ENCODE measurements around the gene AGPAT2. TPM values are rescaled to one million over a fixed set of nuclear protein-coding genes. Genes with fewer than 3 reads are reported as not detected.
A peak's percentile ranks its signal among the peaks of the same experiment; 100 is the strongest.

Gene AGPAT2
- total RNA-seq, 1 donor from 2014 or later = 47.8 TPM

DNA sequence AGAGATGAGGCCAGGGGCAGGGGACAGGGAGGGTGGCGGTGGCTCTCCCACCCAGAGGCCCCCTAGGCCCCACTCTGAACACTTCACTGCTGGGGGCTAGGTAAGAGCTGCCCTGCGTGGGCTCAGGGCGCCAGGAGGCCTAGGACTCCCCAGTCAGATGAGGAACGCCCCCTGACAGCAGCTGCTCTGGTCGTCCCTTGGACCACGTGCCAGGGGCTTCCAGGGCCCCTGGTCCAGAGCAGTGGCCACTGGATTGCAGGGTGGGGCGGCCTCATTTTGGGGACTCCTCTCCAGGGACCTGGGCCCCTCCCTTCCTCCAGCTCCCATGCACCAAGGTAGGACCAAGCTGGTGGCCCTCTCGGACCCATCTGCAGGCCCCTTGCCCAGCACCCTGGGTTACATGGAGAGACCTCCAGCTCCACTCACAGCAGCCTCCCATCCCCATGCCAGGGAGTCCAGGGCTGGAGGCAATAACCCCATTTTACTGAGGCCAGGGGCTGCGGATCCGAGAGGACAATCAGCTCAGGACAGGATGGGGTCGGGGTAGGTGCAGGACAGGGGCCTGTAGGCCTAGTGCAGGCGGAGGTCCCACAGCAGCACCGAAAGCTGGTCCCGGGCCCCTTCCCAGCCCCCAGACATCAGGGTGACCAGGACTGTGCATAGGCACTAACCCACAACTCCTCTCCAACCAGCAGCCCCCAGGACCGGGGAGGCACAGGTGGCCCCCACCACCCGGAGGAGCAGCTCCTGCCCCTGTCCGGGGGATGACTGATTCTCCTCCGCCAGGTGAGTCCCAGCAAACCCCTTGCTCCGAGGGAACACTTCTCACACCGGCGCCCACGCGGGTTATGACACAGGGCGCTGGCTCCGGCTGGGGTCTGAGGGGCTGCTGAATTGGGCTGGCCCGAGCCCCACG is 23.0 kb downstream of the AGPAT2 start:
- H3K36me3 Mint-ChIP-seq = no peaks in the 10 kb centered on the region
- H3K4me1 Mint-ChIP-seq (ENCODE audit: unreplicated experiment) = no peaks in the 10 kb centered on the region
- no peaks in the 10 kb centered on the region for H3K9me3 Mint-ChIP-seq
- peak overlapping the region; percentile 81 for H3K4me3 Mint-ChIP-seq
- no peak overlapping the region for H3K27ac Mint-ChIP-seq
- H3K27me3 Mint-ChIP-seq = no peaks in the 10 kb centered on the region
- TF ChIP-seq, protein P1, sequence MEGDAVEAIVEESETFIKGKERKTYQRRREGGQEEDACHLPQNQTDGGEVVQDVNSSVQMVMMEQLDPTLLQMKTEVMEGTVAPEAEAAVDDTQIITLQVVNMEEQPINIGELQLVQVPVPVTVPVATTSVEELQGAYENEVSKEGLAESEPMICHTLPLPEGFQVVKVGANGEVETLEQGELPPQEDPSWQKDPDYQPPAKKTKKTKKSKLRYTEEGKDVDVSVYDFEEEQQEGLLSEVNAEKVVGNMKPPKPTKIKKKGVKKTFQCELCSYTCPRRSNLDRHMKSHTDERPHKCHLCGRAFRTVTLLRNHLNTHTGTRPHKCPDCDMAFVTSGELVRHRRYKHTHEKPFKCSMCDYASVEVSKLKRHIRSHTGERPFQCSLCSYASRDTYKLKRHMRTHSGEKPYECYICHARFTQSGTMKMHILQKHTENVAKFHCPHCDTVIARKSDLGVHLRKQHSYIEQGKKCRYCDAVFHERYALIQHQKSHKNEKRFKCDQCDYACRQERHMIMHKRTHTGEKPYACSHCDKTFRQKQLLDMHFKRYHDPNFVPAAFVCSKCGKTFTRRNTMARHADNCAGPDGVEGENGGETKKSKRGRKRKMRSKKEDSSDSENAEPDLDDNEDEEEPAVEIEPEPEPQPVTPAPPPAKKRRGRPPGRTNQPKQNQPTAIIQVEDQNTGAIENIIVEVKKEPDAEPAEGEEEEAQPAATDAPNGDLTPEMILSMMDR (conservative IDR thresholded peaks at IDR 0.05) = no peak
- DNase-seq (ENCODE audit: extremely low spot score, unreplicated experiment) = no peak

GRCh38 chr9:136662656-136663581 is 24.3 kb downstream of the AGPAT2 start, which contains the start of gene EGFL7:
Gene EGFL7, plus strand, starts transcription at chr9:136662916. Its CDS starts 5,367 bp downstream, at chr9:136668283.
- TF ChIP-seq, protein P1 (conservative IDR thresholded peaks at IDR 0.05) = no peak
- Mint-ChIP-seq H3K4me3 (no peak within 1 kb of the TSS), H3K27ac (no peak within 1 kb of the TSS), H3K27me3 (peaks cover 1% of the 10 kb centered on the region), H3K4me1 (ENCODE audit: unreplicated experiment) (no peaks in the 10 kb centered on the region), H3K9me3 (no peaks in the 10 kb centered on the region), H3K36me3 (no peaks in the 10 kb centered on the region)
- DNase-seq (ENCODE audit: extremely low spot score, unreplicated experiment) = no peak

- no peak for DNase-seq (ENCODE audit: extremely low spot score, unreplicated experiment)
- no peaks in the 10 kb centered on the region for H3K4me1 Mint-ChIP-seq (ENCODE audit: unreplicated experiment)
- no peak overlapping the region for H3K4me3 Mint-ChIP-seq
- H3K9me3 Mint-ChIP-seq = no peaks in the 10 kb centered on the region
- TF ChIP-seq, protein P1 (conservative IDR thresholded peaks at IDR 0.05) = no peak
- no peaks in the 10 kb centered on the region for H3K36me3 Mint-ChIP-seq
- peaks cover 4% of the 10 kb centered on the region for H3K27me3 Mint-ChIP-seq
- no peak overlapping the region for H3K27ac Mint-ChIP-seq
Observed at GRCh38 chr9:136662326-136662655, 25.0 kb downstream of the AGPAT2 start.

- Mint-ChIP-seq H3K27ac (no peak overlapping the region), H3K4me1 (ENCODE audit: unreplicated experiment) (no peaks in the 10 kb centered on the region), H3K4me3 (no peak overlapping the region), H3K9me3 (no peaks in the 10 kb centered on the region), H3K36me3 (no peaks in the 10 kb centered on the region), H3K27me3 (peaks cover 4% of the 10 kb centered on the region)
- TF ChIP-seq, protein P1 (conservative IDR thresholded peaks at IDR 0.05) = no peak
- no peak for DNase-seq (ENCODE audit: extremely low spot score, unreplicated experiment)
Observed at GRCh38 chr9:136661641-136662325, 25.5 kb downstream of the AGPAT2 start.

DNA sequence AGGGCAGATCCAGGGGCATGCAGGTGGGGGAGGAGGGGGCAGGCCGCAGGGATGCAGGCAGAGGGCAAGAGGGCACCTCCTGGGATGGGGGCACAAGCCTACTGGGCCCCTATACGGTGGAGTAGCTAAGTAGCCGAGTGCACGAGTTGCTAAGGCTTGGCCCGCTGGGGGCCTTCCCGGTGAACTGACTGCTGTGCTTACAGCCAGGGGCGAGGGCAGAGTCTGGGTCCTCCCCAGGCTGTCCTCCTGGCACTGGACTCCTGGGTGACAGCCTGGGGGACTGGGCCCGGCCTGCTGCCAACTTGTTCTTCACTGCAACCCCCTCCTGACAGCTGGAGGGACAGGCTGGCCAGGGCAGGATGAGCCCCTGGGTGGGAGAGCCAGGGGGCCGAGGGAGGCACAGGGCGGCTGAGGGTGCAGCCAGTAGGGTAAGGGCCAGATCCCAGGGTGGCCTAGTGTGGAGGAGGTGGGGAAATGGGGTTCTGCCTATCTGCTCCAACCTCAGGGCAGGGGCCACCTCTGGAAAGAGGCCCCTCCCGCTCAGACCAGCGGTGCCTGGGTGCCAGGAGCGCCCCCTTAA is 26.2 kb downstream of the AGPAT2 start:
- H3K27me3 Mint-ChIP-seq = peaks cover 4% of the 10 kb centered on the region
- TF ChIP-seq, protein P1 (conservative IDR thresholded peaks at IDR 0.05) = no peak
- no peaks in the 10 kb centered on the region for H3K4me1 Mint-ChIP-seq (ENCODE audit: unreplicated experiment)
- H3K27ac Mint-ChIP-seq = no peak overlapping the region
- DNase-seq (ENCODE audit: extremely low spot score, unreplicated experiment) = no peak
- no peak overlapping the region for H3K4me3 Mint-ChIP-seq
- no peaks in the 10 kb centered on the region for H3K9me3 Mint-ChIP-seq
- H3K36me3 Mint-ChIP-seq = no peaks in the 10 kb centered on the region
